ENCODE results near the gene PRND.
"Not testable (repeated sequence)": the region's sequence is repeated elsewhere in the genome, so short reads cannot be mapped to it uniquely, and the experiment has no call there.

The PRND gene

GRCh38 chr20:4708856-4709255 is 12.9 kb upstream of the PRND start:
- DNase-seq (ENCODE audit: low spot score): no peak

- no peak for DNase-seq (ENCODE audit: low spot score)
Observed at GRCh38 chr20:4709261-4710105, 12.2 kb upstream of the PRND start.

- no peak for DNase-seq (ENCODE audit: low spot score)
Observed at GRCh38 chr20:4710106-4710475, 11.6 kb upstream of the PRND start.

- DNase-seq (ENCODE audit: low spot score): no peak
Observed at GRCh38 chr20:4711511-4711910, 10.2 kb upstream of the PRND start.

GRCh38 chr20:4713401-4713800 is 8.3 kb upstream of the PRND start:
- no peak for DNase-seq (ENCODE audit: low spot score)

- DNase-seq (ENCODE audit: low spot score): no peak
Observed at GRCh38 chr20:4714818-4715217, 6.9 kb upstream of the PRND start.

- no peak for DNase-seq (ENCODE audit: low spot score)
Observed at GRCh38 chr20:4717816-4718570, 3.7 kb upstream of the PRND start.

- no peak for DNase-seq (ENCODE audit: low spot score)
Observed at GRCh38 chr20:4719190-4719589, 2.5 kb upstream of the PRND start.

- DNase-seq (ENCODE audit: low spot score): peak; percentile 95
Observed at GRCh38 chr20:4720041-4720976, 1.4 kb upstream of the PRND start.

GRCh38 chr20:4720977-4721349 is 746 bp upstream of the PRND start:
- DNase-seq (ENCODE audit: low spot score): no peak

GRCh38 chr20:4722571-4722970 is 862 bp downstream of the PRND start:
- DNase-seq (ENCODE audit: low spot score): no peak

- DNase-seq (ENCODE audit: low spot score): no peak
Observed at GRCh38 chr20:4722993-4723392, 1.3 kb downstream of the PRND start.

- DNase-seq (ENCODE audit: low spot score): not testable (repeated sequence)
Observed at GRCh38 chr20:4723553-4723952, 1.8 kb downstream of the PRND start.

GRCh38 chr20:4724459-4725262 is 3.0 kb downstream of the PRND start:
- no peak for DNase-seq (ENCODE audit: low spot score)

- DNase-seq (ENCODE audit: low spot score): no peak
Observed at GRCh38 chr20:4725263-4725550, 3.5 kb downstream of the PRND start.

- peak; percentile 75 for DNase-seq (ENCODE audit: low spot score)
Observed at GRCh38 chr20:4726710-4727397, 5.1 kb downstream of the PRND start.

GRCh38 chr20:4728120-4728760 is 6.5 kb downstream of the PRND start:
- no peak for DNase-seq (ENCODE audit: low spot score)

GRCh38 chr20:4729265-4729664 is 7.6 kb downstream of the PRND start:
- DNase-seq (ENCODE audit: low spot score): no peak

- DNase-seq (ENCODE audit: low spot score): no peak
Observed at GRCh38 chr20:4730780-4731179, 9.1 kb downstream of the PRND start.

GRCh38 chr20:4736875-4737274 is 15.2 kb downstream of the PRND start:
- no peak for DNase-seq (ENCODE audit: low spot score)
